Kidney tubule cell (primary cell): Measurements from ENCODE around the gene MIA3.
A peak's percentile ranks its signal among the peaks of the same experiment; 100 is the strongest.
"Not testable (repeated sequence)": the region's sequence is repeated elsewhere in the genome, so short reads cannot be mapped to it uniquely, and the experiment has no call there.

Experiments
- DNase-seq: peaks from one replicate; pipeline ENCODE4 v3.0.0-alpha.2; 2018; ENCODE audit warnings: low spot score

Gene MIA3

GRCh38 chr1:222622765-222623164 is 4.9 kb downstream of the MIA3 start:
- DNase-seq, result no peak

GRCh38 chr1:222623458-222623857 is 5.6 kb downstream of the MIA3 start:
- DNase-seq, result no peak

GRCh38 chr1:222624214-222624613 is 6.3 kb downstream of the MIA3 start:
- no peak for DNase-seq

- peak; percentile 40 for DNase-seq
These were observed 9.3 kb downstream of the MIA3 start for GRCh38 chr1:222627232-222627631.

- no peak for DNase-seq
These were observed 12.1 kb downstream of the MIA3 start for GRCh38 chr1:222629921-222630535.

- no peak for DNase-seq
These were observed 13.8 kb downstream of the MIA3 start for GRCh38 chr1:222631611-222632208.

GRCh38 chr1:222632749-222633148 is 14.9 kb downstream of the MIA3 start:
- no peak for DNase-seq

- DNase-seq, result peak; percentile 87
These were observed 16.5 kb downstream of the MIA3 start for GRCh38 chr1:222634180-222635013.

- DNase-seq, result no peak
These were observed 23.5 kb downstream of the MIA3 start for GRCh38 chr1:222641269-222641948.

GRCh38 chr1:222642468-222642867 is 24.6 kb downstream of the MIA3 start:
- no peak for DNase-seq

GRCh38 chr1:222643606-222643937 is 25.7 kb downstream of the MIA3 start:
- no peak for DNase-seq

GRCh38 chr1:222643938-222644635 is 26.2 kb downstream of the MIA3 start:
- DNase-seq, result peak; percentile 99

- no peak for DNase-seq
These were observed 26.7 kb downstream of the MIA3 start for GRCh38 chr1:222644636-222644980.

- no peak for DNase-seq
These were observed 34.8 kb downstream of the MIA3 start for GRCh38 chr1:222652676-222653075.

- DNase-seq, result no peak
These were observed 35.4 kb downstream of the MIA3 start for GRCh38 chr1:222653178-222653827.

- no peak for DNase-seq
These were observed 37.0 kb downstream of the MIA3 start for GRCh38 chr1:222654849-222655248.

- DNase-seq, result no peak
These were observed 38.7 kb downstream of the MIA3 start for GRCh38 chr1:222656391-222657155.

- no peak for DNase-seq
These were observed 40.0 kb downstream of the MIA3 start for GRCh38 chr1:222657899-222658298.

- DNase-seq, result no peak
These were observed 45.6 kb downstream of the MIA3 start for GRCh38 chr1:222663431-222663934.

- DNase-seq, result no peak
These were observed 48.1 kb downstream of the MIA3 start for GRCh38 chr1:222665964-222666363.

- not testable (repeated sequence) for DNase-seq
These were observed 50.3 kb downstream of the MIA3 start for GRCh38 chr1:222668184-222668583.
